Epithelial cell of esophagus (primary cell): ENCODE data around the gene NPAS2.

ENCODE experiments used
- DNase-seq: peaks from one replicate; pipeline ENCODE4 v3.0.0; 2010; ENCODE audit warnings: low read depth
- H3K4me3 ChIP-seq: 2 replicates; pipeline ENCODE4 v1.5.1; 2011; ENCODE audit warnings: mild to moderate bottlenecking, low read length, control low read depth
- TF ChIP-seq, protein P1 (sequence below): IDR thresholded peaks from 2 replicates; pipeline ENCODE4 v1.5.1; 2011; ENCODE audit warnings: low read depth, mild to moderate bottlenecking, low read length, control low read depth, inconsistent platforms; ENCODE audit not compliant: insufficient read depth; ENCODE audit errors: missing control alignments

Gene NPAS2

DNA sequence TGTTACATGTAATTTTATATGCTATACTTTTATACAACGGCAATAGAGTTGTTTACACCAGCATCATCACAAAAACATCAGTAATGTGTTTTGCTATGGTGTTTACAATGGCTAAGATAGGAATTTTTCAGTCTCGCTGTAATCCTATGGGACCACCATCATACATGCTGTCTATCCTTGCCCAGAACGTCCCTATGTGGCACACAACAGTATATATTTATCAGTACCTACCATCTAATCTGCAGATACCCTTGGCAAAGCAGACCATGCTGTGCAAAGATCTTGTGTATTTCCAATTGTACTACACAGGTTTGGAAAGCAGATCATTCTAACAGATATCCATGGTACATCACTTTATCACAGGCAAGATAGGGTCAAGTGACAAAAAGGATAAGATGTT lies 197.4 kb downstream of the NPAS2 start:
- H3K4me3 ChIP-seq: no peak overlapping the region
- TF ChIP-seq, protein P1, sequence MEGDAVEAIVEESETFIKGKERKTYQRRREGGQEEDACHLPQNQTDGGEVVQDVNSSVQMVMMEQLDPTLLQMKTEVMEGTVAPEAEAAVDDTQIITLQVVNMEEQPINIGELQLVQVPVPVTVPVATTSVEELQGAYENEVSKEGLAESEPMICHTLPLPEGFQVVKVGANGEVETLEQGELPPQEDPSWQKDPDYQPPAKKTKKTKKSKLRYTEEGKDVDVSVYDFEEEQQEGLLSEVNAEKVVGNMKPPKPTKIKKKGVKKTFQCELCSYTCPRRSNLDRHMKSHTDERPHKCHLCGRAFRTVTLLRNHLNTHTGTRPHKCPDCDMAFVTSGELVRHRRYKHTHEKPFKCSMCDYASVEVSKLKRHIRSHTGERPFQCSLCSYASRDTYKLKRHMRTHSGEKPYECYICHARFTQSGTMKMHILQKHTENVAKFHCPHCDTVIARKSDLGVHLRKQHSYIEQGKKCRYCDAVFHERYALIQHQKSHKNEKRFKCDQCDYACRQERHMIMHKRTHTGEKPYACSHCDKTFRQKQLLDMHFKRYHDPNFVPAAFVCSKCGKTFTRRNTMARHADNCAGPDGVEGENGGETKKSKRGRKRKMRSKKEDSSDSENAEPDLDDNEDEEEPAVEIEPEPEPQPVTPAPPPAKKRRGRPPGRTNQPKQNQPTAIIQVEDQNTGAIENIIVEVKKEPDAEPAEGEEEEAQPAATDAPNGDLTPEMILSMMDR: no peak
- DNase-seq: no peak

DNA sequence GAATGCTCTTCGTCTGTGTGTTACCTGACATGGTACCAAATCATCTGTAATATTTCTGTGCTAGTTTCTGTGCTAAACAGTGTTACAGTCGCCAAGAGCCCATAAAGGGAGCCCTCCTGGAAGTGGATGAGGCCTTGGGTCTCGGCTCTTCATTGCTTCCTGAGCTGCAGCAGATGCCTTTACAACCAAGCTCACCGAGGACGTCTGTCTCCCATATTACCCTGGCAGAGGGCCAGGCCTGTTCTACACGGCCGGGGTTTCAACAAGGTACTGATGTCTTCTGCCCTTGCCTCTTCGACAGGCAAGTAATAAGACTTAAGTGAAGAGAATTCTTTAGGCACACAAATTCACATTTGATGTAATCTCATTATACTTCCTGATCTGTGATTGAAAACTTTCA lies 199.0 kb downstream of the NPAS2 start:
- no peak overlapping the region for H3K4me3 ChIP-seq
- DNase-seq: no peak

DNA sequence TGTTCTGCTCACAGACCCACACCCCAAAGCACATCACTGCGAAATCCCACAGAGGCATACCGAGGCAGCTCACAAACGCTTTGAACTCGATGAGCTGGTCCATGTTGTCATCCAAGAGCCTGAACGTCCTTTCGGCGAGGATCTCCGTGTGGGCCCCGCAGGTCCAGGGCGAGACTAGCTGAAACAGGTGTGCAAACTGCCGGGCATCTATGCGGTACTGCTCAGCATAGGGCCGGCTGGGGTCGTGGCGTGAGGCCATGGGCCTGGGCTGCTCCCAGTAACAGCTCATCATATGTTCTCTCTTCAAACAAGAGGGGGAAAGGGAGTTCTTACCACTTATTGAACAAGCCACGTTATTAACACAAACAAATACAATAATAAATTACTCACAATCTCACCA lies 202.3 kb downstream of the NPAS2 start:
- DNase-seq: no peak
- TF ChIP-seq, protein P1: no peak
- no peak overlapping the region for H3K4me3 ChIP-seq

More for the DNA sequence above, 199.0 kb downstream of the NPAS2 start:
- TF ChIP-seq, protein P1: no peak

DNA sequence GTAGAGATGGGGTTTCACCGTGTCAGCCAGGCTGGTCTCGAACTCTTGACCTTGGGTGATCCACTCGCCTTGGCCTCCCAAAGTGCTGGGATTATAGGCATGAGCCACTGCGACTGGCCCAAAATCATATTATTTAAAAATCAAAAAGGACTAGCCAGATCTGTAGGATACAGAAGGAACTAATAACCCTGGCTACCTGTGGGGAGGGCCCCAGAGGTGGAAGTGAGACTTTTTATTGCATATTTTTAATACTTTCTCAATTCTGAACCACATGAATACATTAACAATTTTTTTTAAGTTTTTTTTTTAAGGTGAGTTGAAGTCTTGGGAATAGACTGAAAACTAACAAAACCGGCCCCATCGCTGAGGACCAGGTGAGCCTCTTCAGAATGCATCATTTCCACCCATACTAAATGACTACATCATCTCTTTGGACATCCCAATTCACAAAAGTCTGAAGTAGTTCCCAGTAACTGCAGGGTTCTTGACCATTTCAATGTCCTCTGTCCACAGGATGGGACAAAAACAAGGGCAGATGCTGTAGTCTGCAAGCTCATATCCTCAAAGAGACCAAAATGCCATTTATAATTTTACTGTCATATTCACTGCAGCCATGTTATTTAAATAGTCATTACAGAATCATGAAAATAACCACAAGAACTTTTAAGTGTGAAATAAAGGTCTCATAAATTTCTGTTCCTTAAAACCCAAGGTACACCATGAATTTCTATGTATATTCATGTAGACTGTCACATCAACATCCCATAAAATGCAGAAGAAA lies 203.6 kb downstream of the NPAS2 start:
- DNase-seq: no peak
- TF ChIP-seq, protein P1: no peak
- no peak overlapping the region for H3K4me3 ChIP-seq

DNA sequence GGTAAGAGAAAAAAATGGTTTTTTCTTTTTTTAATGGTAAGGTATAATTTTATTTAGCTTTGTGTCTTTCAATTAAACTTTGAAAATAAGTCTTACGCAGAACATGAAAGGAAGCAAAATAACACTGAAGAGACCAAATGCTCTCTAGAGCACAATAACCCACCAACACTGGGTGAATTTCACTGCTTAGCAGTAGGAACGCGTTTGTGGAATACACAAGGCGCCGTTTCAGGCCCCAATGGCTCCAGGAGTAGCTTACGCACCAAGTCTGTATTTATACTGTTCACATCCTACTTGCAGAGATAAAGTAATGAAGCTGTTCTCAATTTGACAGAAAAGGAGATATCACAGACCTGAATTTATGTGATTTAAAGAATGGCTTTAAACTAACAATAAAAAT lies 205.6 kb downstream of the NPAS2 start:
- TF ChIP-seq, protein P1: no peak
- no peak for DNase-seq
- H3K4me3 ChIP-seq: no peak overlapping the region

DNA sequence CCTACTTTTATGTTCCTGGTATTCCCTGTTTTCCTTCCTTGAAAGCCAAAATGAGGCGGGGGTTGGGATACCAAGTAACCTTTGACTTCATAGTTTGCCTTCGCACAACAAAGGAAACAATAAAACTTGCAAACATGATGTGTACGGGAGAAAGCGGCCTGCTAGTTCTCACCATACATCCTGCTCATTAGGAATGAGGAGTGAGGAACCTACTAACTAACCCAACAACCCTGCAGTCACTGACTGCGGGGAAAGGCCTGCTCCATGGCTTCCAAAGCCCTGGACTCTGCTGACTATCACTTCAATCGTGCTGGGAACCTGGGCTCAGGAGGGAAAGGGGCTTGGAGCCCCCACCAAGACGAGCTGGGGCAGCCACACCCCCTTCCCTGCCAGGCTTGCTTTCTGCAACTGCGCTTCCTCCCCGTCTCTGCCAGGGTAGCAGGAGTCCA lies 206.3 kb downstream of the NPAS2 start:
- no peak for DNase-seq
- TF ChIP-seq, protein P1: no peak
- no peak overlapping the region for H3K4me3 ChIP-seq

DNA sequence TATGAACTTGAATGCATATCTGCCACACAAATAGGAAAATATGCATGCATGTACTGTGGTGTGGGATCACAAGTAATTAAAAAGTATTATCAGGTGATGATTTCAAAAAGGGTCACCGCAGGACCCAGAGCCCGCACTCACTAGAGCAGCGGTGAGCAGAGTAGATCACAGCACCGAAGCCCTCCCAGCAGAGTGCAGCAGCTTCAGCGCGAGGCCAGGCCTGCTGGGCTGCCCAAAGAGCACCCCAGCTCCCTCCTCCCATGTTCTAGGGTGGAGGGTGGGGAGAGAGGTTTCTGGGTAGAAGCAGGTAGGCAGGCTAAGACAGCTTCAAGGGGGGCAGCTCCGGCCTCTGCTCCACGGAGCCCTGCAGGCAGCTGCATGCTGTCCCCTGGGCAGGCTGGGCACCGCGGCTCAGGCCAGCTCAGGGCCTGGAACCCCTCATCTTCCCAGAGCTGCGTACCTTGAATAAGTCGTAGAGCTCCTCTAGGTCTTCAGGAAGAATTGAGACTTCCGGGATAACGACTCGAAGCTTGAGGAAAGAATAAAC lies 207.1 kb downstream of the NPAS2 start:
- H3K4me3 ChIP-seq: no peak overlapping the region
- TF ChIP-seq, protein P1: no peak
- DNase-seq: no peak
